ENCODE results near the gene UBTF. TPM values are rescaled to one million over a fixed set of nuclear protein-coding genes. Genes with fewer than 3 reads are reported as not detected.

UBTF gene
- polyA plus RNA-seq, 2 of the 4 experiments (the other 2 are of a cell fraction) = 39.8 to 76.2 TPM

- no peak for TF ChIP-seq JUNB (IDR thresholded peaks at IDR 0.05)
- peak; percentile 80; the same call in 1 of the 2 replicates for TF ChIP-seq MYC (IDR thresholded peaks at IDR 0.05; ENCODE audit: borderline replicate concordance, low read length)
- TF ChIP-seq JUN (IDR thresholded peaks at IDR 0.05) = peak in 1 of 2 experiments; percentile 41; a peak in 1 of 5 replicates
- peak; percentile 84 to 96 for TF ChIP-seq RAD21 (conservative IDR thresholded peaks at IDR 0.05 in 1 of 2, IDR thresholded peaks at IDR 0.05 in 1 of 2)
- TF ChIP-seq PHF8 (IDR thresholded peaks at IDR 0.05; ENCODE audit: borderline replicate concordance, low read depth) = no peak
- peak; percentile 10; the same call in 1 of the 2 replicates for TF ChIP-seq ATOH8 (CRISPR knock-in tag; IDR thresholded peaks at IDR 0.05; ENCODE audit: low read depth)
- no peak for TF ChIP-seq ZSCAN20 (CRISPR knock-in tag; IDR thresholded peaks at IDR 0.05)
- 0 out of 2 replicates have a peak, but pooled peaks have one; percentile 65 for TF ChIP-seq MAZ (IDR thresholded peaks at IDR 0.05; ENCODE audit: borderline replicate concordance, low read depth, low read length)
- TF ChIP-seq HMGXB4 (CRISPR knock-in tag; IDR thresholded peaks at IDR 0.05; ENCODE audit: borderline replicate concordance) = peak; percentile 50; the same call in 1 of the 2 replicates
- TF ChIP-seq CTCF (IDR thresholded peaks at IDR 0.05) = peak; percentile 99
- TF ChIP-seq MAX (IDR thresholded peaks at IDR 0.05) = peak; percentile 87
- peak; percentile 44; the same call in 1 of the 2 replicates for TF ChIP-seq PBX3 (IDR thresholded peaks at IDR 0.05)
- TF ChIP-seq SMC3 (IDR thresholded peaks at IDR 0.05) = peak; percentile 90
- no peak for TF ChIP-seq EHMT2 (IDR thresholded peaks at IDR 0.05; ENCODE audit: low read depth)
- TF ChIP-seq GATA3 (IDR thresholded peaks at IDR 0.05; ENCODE audit: borderline replicate concordance) = no peak
- TF ChIP-seq POLR2AphosphoS2 (conservative IDR thresholded peaks at IDR 0.05; ENCODE audit: low read length) = no peak
- TF ChIP-seq E2F6 (IDR thresholded peaks at IDR 0.05; ENCODE audit: borderline replicate concordance, low read depth) = peak; percentile 88
- no peaks in the 10 kb centered on the region for H3K9me3 ChIP-seq
- no peak for FAIRE-seq
- DNase-seq (ENCODE audit: low read depth in 1 of 2, low spot score in 1 of 2) = peak; percentile 84 to 91
- no peak overlapping the region for H3K4me3 ChIP-seq
- H3K4me1 ChIP-seq = peaks cover 27% of the 10 kb centered on the region
- 43% methylated on average over 56 of the region's 64 CpGs for WGBS (ENCODE audit: missing lambda C conversion rate)
- H3K27ac ChIP-seq = peak overlapping the region in 1 of 2 experiments; percentile 65; a peak in 2 of 6 replicates
- ChIA-PET POLR2A (interaction anchor here (0.5 to 2.3 kb wide), 7 partner anchors 10 to 1615 kb away, joined by 3 to 9 read pairs (median 5); partner anchors contain the start of genes ATXN7L3 and GRN), CTCF (interaction anchor here (0.6 to 10.7 kb wide), 72 partner anchors 8 to 508 kb away, joined by 3 to 246 read pairs (median 4); partner anchors contain the start of genes ASB16, FAM171A2, GRN and HDAC5)
- peak; percentile 77 to 92 for ATAC-seq
- peak overlapping the region; percentile 37; the same call in 1 of the 3 replicates for H3K4me2 ChIP-seq
These were observed 8.9 kb downstream of the UBTF start for GRCh38 chr17:44210342-44211192.
